T-helper 9 cell (primary cell): ENCODE measurements around the gene LRRC1.
A peak's percentile ranks its signal among the peaks of the same experiment; 100 is the strongest.
"Not testable (repeated sequence)": the region's sequence is repeated elsewhere in the genome, so short reads cannot be mapped to it uniquely, and the experiment has no call there.

Experiments
- DNase-seq: peaks from one replicate; pipeline ENCODE4 v3.0.0-alpha.2; 2020

LRRC1 gene

DNA sequence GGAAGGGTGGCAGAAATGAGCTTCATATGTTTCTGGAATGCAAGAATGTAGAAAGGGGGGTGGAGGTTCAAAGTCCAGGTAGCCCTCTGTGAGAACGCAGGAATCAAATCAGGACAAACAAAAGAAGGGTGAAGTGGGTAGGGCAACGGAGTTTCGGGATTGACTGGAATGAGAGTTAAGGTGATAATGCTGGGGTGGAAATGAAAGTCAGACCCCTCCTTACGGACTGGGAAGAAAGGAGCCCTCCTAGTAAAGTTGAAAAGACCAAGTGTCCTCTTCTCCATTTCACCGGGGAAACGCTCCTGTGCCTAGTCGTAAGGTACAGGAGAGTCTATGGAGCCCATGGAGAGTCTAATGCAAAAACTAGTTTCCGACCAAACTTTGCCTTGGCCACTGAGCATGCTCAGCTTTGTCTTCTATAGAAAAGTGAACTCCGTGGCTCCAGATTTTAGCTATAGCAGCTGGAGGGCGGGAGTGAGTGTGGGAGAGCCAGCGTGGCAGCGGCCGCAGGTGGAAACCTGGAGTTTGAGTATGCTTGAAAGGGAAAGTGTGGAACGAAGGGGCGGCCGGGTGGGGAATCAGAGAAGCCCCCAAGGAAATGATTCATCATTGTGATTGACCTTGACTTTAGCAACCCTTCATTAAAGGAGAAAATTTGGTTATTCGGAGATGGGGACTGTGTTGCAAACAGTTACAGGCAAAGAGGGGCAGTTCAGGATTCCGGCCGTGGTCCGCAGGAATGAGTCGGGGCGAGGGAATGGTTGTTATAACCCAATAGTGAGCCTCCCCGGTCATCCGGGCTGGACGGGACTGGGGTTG, 1.3 kb upstream of the LRRC1 start:
- peak; percentile 16 for DNase-seq

DNA sequence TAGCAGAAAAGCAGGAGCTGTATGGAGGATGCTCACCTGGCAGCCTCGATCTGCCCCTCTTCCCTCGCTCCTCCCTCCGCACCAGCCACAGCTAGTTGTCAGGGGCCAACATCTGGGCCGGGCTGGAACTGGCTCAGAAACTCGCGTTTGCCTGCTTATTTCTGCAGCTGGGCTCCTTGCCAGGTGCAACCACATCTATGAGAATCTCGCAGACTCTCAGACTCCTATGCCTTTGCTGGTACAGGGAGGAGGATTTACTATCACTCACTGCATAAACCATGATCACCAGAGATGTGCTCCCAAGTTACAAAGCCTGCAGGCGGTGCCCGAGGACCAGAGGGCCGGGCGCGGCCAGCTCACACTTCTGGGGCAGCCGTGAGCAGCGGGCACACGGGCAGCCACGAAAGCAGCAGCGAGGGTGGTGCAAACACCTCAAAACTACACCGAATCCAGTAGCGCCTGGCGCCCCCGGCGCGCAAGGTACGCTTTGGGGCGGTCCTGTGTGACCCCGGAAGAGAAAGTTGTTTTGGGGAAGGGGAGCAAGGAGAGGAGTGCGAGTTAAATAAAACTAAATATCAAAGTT, 577 bp upstream of the LRRC1 start:
- DNase-seq = peak; percentile 40

DNA sequence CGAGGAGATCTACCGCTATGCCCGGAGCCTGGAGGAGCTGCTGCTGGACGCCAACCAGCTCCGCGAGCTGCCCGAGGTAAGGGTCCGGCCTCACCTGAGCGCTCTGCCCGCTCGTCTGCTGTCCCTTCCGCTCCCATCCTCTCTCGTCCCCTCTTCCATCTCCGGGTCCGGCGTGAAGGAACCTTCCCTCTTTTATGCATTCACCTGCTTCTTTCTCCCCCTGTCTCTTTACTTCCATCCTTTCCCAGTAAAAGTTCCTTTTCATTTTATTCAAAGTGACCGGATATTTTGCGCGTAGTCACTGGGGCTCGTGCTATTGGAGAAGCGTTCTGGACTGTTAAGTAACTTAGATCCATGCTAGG, 516 bp downstream of the LRRC1 start:
- no peak for DNase-seq

DNA sequence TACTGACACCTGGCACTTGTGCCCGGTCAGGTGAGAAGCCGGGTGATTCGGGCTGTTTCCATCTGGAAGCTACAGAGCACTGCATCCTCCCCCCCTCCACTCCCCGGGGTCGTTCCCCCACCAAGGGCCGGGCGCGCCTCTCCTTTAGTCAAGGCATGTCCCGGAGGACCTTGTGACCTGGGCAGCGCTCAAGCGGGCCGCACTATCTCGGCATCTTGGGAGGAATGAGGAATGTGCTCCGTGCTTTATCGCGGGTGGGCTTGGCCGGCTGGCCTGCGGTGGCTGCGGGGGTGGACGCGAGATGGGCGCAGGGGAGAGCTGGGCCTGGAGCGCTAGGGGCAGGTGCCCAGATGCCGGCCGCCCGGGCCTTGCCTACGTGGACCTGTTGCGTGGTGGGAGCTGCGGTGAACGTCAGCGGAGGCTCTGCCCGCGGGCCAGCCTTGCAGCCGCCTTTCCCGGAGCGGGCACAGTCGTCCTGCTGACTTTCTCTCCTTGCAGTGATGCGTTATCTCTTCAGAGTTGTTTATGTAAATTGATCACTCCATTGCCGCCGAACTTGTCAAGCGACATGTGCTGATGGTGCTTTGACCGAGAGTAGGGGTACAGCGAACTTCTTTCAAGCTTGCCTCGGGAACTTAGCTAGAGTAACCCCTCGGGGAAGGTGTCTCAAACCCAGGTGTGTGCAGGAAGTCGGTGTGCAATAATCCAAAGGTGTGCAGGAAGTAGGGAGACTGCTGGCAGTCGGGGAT, 1.1 kb downstream of the LRRC1 start:
- DNase-seq = no peak

DNA sequence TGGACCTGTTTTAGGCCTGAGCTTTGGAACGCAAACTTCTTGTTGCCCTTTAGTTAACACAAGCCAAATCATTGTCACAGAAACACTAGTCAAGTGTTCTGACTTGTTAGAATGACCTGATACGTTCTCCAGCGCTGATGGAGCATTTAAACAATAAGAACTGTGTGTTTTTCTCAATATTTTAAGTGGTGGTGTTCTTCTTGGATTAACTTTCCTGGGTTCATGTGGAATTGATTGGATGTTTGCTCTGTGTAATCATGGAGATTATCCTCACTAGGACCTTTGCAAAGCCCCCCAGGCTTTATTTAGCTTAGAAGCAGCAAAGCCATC, 1.6 kb downstream of the LRRC1 start:
- DNase-seq = no peak

DNA sequence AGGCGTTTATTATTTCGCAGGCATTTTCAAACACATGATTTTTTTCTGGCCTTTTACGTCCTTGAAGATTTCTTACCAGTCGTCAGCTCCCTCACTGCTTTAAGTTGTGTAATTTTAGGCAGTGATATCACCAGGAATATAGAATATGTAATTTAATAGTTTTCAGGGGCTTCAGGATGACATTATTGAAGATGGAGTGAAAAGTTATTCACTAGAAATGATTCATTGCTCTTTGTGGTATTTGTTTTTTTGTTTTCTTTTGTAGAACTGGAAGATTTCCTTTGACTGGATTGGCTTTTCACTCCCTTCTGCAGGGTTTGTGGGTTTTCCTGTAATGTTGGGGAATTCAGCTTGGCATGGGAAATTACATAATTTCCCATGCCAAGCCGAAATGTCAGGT, 2.0 kb downstream of the LRRC1 start:
- no peak for DNase-seq

DNA sequence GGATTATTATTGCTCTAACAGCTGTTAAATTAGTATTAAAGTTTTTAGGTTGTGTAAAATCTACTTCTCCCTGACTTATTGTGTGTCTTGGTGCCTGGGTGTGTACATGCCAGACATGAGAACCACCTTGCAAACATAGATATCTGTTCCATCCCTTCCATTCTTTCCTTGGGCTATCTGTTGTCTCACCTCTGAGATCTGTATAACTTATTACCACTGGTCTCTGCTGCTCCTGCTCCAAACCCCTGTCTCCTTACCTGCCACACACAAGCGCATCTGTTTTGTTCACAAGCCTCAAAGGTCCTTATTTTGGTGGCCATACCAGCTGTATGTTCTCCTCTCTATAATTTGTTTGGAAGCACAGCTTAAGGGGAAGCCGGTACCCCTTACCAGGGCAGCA, 2.5 kb downstream of the LRRC1 start:
- no peak for DNase-seq

DNA sequence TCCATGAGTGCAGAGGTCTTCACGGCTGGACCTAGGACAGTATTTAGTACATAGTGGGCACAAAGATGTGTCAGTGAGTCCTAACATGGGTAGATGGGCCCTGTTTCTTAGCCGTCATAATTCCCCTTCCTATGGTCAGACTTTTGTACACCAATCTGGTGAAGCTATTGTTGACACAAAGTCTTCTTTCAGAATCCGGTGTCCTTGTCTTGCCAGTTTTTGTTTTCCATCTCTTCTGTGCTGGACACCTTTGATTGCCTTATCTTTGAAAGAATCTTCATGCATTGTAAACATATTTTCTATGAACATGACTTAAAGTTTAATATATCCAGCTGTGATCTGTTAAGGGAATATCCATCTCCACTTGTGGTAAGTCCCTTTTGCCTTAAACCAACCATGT, 4.5 kb downstream of the LRRC1 start:
- no peak for DNase-seq

DNA sequence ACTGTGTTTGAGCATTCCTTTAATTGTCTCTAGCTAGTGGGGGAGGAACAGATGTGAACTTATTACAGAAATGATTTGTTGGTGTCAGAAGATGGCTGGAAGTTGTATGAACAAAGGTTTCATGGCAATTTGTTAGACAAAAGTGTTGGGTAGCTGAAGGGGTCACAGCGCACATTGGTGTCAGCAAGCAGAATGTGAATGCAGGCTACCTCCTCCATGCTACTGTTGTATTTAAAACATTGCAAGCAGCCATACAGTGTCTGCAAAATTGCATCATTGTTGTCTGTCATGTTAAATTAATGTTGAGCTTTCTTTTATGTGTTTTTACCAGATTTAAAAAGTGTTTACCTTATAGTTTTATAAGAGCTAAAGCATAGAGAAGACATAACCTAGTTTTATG, 6.2 kb downstream of the LRRC1 start:
- no peak for DNase-seq

DNA sequence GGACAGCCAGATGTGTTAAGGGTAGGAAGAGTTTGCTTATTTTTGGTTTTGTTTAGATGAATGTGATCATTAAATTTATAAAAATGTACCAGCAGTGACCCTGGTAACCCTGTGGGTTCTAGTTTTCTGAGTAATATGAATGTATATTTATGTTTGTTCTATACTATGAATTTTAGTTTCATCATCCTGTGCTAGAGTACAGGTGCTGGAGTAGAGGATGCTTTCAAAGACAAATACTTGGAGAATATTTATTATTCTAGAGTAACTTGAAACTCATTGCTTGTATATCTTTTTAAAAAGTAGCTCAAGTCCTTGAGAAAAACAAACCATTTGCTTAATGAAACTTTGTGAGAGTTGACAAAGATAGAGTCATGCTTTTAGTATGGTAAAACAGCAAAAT, 7.8 kb downstream of the LRRC1 start:
- no peak for DNase-seq

DNA sequence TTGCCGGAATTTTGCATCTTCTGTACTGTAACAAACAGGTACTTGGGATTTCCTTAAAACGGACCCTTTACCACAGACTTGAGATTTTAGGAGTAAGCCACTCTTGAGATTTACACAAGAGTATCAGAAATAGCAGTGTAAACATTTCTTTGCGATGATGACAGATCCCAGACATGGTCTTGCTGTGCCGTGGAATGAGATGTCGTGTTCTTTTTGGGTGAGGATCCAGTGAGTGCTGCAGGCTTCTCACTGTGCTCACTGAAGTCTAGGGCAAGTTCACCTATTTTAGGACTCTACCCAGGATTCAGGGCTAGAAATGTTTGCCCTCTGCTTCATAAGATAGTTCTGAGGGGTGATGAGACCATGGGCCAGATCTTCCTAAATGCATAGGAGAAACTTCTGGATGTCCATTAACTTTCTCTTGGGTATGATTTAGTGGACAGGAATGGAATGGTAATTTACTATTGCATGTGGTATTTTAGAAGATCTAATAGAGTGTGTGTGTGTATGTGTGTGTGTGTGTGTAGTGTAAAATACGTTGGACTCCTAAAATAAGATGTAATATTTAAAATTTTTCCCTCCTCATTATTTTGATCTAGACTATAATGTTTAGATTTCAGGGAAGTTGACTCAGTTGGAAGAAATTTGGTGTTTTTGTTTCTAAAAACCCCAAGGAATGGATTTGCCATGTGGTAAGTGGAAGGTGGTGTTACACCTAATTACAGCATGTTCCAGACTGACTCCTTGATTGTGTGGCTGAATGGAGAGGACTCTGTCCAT, 8.5 kb downstream of the LRRC1 start:
- DNase-seq = no peak

DNA sequence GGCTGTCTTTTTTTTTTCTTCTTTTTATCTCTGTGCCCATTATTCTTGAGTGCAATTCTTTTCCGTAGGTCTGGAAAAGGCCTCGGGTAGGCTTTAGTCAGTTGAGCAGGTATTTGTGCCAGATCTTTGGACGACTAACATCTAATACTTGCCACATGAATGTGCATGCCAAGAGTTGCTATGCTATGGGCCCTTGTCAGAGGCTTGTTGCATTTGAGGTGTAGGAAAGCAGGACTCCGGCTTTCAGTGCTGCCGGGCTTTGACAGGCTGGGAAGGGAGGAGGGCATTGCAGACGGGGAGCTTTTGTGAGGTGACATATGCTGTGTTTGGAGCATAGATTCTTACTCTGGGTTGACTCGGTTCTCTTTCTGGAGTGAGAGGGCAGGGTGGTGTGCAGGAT, 10.2 kb downstream of the LRRC1 start:
- no peak for DNase-seq

DNA sequence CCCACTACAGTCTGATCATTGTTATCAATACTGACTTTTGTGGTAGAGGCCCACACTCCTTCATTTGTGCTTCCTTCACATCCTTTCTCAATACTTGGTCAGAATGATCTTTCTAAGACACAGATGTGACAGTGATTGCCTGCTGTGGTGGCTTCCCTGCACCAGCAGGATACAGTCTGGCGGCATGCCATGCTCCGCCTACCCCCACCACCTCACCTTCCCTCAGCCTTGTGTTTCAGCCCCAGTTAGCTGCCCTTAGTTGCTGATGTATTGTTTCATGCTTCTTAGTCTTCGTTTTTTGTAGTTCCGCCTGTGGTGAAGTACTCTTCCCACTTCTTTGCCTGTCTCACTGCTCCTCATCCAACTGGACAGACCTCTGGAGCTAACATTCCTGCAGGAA, 10.9 kb downstream of the LRRC1 start:
- no peak for DNase-seq

DNA sequence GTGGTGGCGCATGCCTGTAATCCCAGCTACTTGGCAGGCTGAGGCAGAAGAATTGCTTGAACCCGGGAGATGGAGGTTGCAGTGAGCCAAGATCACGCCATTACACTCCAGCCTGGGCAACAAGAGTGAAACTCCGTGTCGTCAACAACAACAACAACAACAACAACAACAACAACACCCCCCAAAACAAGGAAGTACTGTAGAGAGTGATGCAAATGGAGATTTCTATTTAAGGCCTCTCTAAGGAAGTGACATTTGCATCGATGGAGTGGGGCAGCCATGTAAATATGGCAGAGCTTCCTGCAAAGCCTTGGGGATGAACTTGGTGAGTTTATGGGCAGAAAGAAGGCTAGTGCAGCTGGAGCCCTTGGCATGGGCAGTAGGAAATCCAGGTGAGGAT, 12.8 kb downstream of the LRRC1 start:
- not testable (repeated sequence) for DNase-seq

DNA sequence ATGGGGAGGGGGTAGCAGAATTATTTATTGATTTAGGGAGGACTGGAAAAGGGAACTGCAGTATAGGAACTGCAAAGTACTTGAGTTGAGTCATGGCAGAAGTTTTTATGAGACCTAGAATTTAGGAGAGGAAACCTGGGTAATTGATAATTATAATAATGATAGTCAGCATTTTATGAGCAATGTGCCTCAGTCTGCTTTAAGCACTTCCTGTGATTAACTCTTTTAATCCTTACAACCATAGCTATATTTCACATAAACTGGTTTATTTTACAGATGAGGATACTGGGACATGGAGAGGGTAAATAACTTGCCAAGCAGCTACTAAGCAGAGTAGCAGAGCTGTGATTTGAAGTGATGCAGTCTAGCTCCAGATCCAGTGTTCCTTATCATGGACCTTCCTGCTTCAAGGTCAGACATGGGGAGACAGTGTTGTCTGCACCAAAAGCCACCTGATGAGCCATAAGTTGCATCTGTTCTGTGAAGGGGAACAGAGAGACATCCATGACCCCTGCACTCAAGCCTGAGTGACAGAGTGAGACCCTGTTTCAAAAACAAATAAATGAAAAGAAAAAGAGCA, 13.6 kb downstream of the LRRC1 start:
- DNase-seq = no peak

DNA sequence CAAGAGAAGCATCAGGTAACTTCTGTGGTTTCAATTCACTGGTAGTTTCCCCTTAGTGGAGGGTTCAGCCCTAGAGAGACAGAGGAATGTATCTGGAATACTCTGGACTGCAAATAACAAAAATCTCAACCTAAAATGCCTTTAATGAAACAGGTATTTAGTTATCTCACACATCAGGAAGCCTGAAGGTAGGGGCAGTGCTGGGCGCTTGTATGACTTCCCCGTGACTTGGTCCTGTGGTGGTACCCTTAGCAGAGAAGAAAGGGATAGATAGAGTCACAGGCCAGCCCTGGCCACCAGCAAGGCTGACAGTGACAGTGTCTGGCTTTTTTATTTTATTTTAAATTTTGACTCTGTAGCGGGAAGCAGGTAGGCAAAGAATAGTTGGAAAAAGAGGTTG, 14.9 kb downstream of the LRRC1 start:
- no peak for DNase-seq

DNA sequence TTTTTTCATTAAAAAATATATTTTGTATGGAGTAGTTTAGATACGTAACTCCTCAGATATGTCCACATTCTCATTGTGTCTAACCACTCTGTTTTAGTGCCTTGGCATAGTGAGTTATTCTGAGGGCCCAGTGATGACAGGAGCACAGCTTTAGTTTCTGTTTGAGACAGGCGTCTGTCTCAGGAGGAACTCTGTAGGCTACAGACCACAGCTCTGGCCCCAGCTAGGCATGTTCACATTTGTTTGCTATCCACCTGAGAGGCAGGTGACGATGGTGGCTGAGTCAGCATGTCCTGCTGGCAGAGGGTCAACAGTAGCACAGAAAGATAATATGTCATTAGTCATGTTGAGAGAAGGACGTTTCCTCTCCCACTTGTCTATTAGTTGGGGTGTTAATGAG, 16.3 kb downstream of the LRRC1 start:
- no peak for DNase-seq

DNA sequence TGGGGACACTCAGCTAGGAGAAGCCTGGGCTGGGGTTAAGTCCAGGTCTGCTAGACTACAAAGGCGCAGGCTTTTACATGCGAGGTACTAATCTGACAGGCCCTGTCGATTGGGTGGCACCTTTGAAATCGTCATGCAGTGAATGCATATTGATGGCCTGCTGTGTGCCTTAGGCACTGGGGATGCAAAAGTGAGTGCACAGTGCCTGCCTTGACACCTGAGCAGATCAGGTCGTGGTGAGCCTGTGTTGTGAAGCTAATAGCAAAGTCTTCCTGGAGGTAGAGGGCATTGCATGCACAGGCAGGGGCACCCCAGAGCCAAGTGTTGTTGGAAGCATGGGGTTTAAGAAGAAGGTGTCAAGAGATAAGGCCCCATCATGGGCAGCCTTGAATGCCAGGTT, 16.9 kb downstream of the LRRC1 start:
- no peak for DNase-seq

DNA sequence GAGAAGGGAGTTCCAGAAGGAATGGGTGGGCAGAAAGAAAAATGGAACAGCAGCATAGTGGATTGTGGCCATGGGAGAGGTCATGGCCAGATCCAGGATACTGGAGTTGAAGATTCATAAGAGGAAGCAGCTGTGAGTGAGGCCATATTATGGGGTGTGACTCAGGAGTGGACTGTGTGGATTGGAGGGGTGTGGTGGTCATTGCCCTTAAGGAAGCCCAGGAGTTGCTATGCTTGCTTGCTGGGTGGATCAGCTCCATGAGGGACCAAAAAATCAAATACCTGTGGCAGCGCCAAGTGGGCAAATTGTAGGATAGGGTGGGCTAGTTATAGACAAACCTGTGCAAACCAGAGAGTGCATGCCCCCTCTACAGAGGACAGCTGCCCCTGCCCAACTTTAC, 18.3 kb downstream of the LRRC1 start:
- DNase-seq = no peak

DNA sequence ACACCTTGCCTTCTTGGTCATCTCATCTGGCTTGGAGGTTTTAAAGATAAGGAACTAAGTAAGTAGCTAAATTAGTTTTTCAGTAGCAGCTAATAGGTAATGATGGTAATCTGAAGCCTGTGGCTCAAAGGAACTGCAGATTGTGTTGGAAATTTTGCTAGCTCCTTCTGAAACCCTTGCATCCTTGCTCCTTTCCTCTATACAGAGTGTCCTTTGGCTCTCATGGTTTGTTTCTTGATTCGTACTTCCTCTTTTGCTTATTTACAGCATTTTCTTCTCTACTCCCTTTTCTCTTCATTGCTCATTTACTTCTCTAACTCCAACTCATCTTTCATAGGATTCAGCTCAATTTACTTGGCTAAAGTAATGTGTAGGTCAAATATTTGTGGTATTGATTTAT, 19.0 kb downstream of the LRRC1 start:
- no peak for DNase-seq

DNA sequence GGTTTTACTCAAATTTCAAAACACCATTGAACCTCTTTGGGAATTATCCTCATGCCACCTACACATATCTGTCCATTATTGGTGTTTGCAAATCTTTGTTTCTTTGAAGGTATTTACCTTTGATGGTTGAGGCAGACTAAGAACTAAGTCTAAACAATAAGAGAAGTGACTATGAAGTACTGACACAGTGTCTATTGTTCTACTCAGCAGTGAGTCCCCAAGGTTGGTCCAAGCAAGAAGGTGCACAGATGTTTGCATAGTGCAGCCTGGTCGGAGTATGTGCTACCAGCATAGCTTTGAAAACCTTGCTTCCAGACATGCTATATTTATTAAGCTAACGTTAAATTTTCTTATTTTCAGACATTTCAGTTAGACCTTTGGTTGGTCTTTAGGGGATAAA, 19.5 kb downstream of the LRRC1 start:
- DNase-seq = no peak

DNA sequence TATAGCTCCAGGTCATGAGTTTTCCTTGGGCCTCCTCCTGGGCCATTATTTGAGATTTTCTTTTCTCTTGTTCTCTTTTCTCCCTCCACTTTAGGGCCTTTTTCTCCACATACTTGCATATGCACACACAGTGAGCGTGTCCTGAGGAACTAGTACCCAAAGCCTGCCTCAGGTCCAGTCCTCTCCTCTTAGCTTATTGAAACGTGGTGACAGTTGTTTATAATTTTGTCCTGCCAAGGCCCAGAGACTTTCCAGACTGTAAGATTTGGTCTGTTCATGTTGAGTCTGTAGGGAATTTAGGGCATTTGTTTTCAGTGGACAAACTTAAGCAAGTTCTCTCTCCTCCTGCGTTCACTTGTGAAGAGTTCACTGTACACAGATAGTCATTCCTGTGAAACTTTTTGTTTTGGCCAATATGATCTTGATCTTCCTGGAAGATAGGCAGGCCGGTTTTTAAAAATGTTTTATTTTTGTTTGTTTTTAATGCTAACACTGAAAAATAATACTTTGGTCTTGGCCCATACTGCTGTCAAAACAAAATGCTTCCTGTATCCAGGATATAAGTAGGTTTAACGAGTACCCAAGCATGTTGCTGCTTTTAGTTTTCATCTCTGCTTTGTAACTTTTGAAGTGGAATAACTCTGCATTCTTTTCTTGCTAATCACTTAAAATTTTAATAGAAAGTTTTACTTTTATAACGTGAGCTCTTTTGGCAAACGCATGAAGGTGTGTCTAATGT, 20.7 kb downstream of the LRRC1 start:
- no peak for DNase-seq
